Karpas-422 (cell line): Measurements from ENCODE around the gene SLCO3A1. TPM values are rescaled to one million over a fixed set of nuclear protein-coding genes. Genes with fewer than 3 reads are reported as not detected.

Source experiments
- DNase-seq: peaks from one replicate; pipeline ENCODE4 v3.0.0-alpha.2; 2015
- H2AFZ ChIP-seq: fragments of 200-600 bp; sonication (generic); 2 replicates; pipeline ENCODE4 v1.6.1; 2014; ENCODE audit warnings: antibody characterized with exemption, low read length, mixed read lengths
- H3K27ac ChIP-seq: fragments of 200-600 bp; sonication (generic); 2 replicates; pipeline ENCODE4 v1.5.1; 2014; ENCODE audit warnings: mild to moderate bottlenecking, low read length, moderate library complexity
- H3K27me3 ChIP-seq: fragments of 200-600 bp; sonication (generic); 2 replicates; pipeline ENCODE4 v1.6.1; 2014; ENCODE audit warnings: low read length, mixed read lengths
- H3K36me3 ChIP-seq: fragments of 200-600 bp; sonication (generic); 2 replicates; pipeline ENCODE4 v1.6.1; 2014; ENCODE audit warnings: low read length, mixed read lengths; ENCODE audit not compliant: insufficient read depth
- H3K4me1 ChIP-seq: fragments of 200-600 bp; sonication (generic); 2 replicates; pipeline ENCODE4 v1.6.1; 2014; ENCODE audit warnings: mild to moderate bottlenecking, low read length, mixed read lengths
- H3K4me2 ChIP-seq: fragments of 200-600 bp; sonication (generic); 2 replicates; pipeline ENCODE4 v1.6.1; 2014; ENCODE audit warnings: low read length, low read depth, mild to moderate bottlenecking; ENCODE audit not compliant: poor library complexity, severe bottlenecking
- H3K4me3 ChIP-seq: fragments of 200-600 bp; sonication (generic); 2 replicates; pipeline ENCODE4 v1.5.1; 2014; ENCODE audit warnings: mild to moderate bottlenecking, antibody characterized with exemption, low read length, mixed read lengths
- H3K79me2 ChIP-seq: fragments of 200-600 bp; sonication (generic); 2 replicates; pipeline ENCODE4 v1.6.1; 2014; ENCODE audit warnings: mild to moderate bottlenecking, low read length, mixed read lengths
- H3K9ac ChIP-seq: fragments of 200-600 bp; sonication (generic); 2 replicates; pipeline ENCODE4 v1.6.0; 2014; ENCODE audit warnings: low read length
- H3K9me2 ChIP-seq: fragments of 200-600 bp; sonication (generic), shearing (Covaris generic); replicated peaks from 2 replicates; pipeline ENCODE4 v1.6.0; 2014; ENCODE audit warnings: mild to moderate bottlenecking, low read length, moderate library complexity; ENCODE audit not compliant: insufficient read depth
- H3K9me3 ChIP-seq: fragments of 300-700, 200-600 bp; sonication (generic); 2 replicates; pipeline ENCODE4 v1.6.1; 2014; ENCODE audit warnings: low read length, mixed read lengths
- H4K20me1 ChIP-seq: fragments of 200-600 bp; sonication (generic); 2 replicates; pipeline ENCODE4 v1.6.1; 2014; ENCODE audit warnings: mild to moderate bottlenecking, antibody characterized with exemption, low read length, low read depth; ENCODE audit not compliant: insufficient read depth
- total RNA-seq: library from RNA; depleted of rRNA; stranded (reverse); fragments of >200 nt; shearing (Covaris generic); gene quantifications from 2 replicates; pipeline ENCODE4 v1.2.3, GENCODE V29; 2014; ENCODE audit warnings: low replicate concordance

Gene SLCO3A1
- total RNA-seq, 1 experiment from 2014 or later, result 36.2 TPM

DNA sequence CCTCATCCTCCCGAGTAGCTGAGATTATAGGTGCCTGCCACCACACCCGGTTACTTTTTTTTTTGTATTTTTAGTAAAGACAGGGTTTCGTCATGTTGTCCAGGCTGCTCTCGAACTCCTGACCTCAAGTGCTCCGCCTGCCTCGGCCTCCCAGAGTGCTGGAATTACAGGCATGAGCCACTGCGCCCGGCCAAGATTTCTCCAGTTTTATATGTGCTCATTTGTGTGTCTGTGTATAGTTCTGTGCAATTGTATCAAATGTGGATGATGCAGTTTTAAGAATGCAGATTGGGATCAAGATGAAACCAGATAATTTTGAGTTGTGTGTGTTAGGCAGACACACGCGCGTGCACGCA lies 68.3 kb downstream of the SLCO3A1 start:
- Histone ChIP-seq H3K9me2 (no peaks in the 10 kb centered on the region), H3K9ac (no peak overlapping the region), H3K27me3 (no peaks in the 10 kb centered on the region), H3K9me3 (no peaks in the 10 kb centered on the region), H4K20me1 (peaks cover 33% of the 10 kb centered on the region), H3K79me2 (peaks cover 100% of the 10 kb centered on the region), H3K27ac (no peak overlapping the region), H2AFZ (no peak overlapping the region), H3K4me2 (no peak overlapping the region), H3K4me1 (peaks cover 19% of the 10 kb centered on the region), H3K36me3 (no peaks in the 10 kb centered on the region; the same call in 1 of the 2 replicates), H3K4me3 (no peak overlapping the region)
- no peak for DNase-seq

DNA sequence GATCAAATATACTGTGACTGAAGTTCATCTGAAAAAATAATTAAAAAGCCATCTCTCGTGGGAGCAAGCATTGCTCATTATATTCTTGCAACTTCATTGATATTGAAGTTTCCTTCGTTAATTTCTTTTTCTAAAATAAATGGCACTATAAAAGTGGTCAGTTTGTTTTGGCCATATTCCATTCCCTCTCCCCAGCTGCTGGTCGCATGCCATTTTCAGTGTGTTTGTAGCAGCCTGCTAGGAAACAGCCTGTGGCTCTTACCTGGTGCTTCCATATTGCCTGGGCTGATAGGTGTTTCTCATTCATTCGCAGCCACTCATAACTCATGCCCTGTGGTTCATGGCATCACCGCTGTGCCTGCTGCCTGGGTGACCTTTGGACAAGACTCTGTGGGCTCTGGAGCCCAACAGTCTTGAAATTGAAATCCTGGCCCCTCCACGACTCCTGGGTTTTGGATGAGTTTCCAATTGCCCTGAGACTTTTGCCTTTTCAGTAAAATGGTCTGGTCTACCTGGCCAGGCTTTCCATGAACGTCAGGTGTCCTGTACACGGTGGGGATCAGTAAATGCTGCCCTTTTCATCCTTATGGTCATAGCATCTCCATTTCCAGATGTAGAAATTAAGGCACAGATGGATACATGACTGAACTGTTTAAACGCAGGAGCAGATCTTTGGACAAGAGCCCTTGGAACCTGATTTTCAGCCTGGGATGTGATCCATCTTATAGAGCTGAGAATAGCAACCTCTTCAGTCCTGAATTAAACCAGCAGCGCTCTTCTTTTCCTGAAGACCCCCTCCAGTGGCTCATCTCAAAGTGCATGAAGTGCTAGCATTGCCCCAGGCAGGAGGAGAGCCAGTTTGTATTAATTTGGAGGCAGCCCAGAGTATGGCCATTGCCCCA lies 69.4 kb downstream of the SLCO3A1 start:
- H2AFZ ChIP-seq, result no peak overlapping the region
- DNase-seq, result no peak
- no peaks in the 10 kb centered on the region for H3K27me3 ChIP-seq
- H3K27ac ChIP-seq, result no peak overlapping the region
- no peak overlapping the region for H3K4me3 ChIP-seq
- H3K36me3 ChIP-seq, result no peaks in the 10 kb centered on the region; the same call in 1 of the 2 replicates
- H3K9me2 ChIP-seq, result no peaks in the 10 kb centered on the region
- no peaks in the 10 kb centered on the region for H3K9me3 ChIP-seq
- H3K4me1 ChIP-seq, result peaks cover 27% of the 10 kb centered on the region
- H4K20me1 ChIP-seq, result peaks cover 40% of the 10 kb centered on the region
- H3K9ac ChIP-seq, result no peak overlapping the region
- peaks cover 100% of the 10 kb centered on the region for H3K79me2 ChIP-seq
- H3K4me2 ChIP-seq, result no peak overlapping the region

DNA sequence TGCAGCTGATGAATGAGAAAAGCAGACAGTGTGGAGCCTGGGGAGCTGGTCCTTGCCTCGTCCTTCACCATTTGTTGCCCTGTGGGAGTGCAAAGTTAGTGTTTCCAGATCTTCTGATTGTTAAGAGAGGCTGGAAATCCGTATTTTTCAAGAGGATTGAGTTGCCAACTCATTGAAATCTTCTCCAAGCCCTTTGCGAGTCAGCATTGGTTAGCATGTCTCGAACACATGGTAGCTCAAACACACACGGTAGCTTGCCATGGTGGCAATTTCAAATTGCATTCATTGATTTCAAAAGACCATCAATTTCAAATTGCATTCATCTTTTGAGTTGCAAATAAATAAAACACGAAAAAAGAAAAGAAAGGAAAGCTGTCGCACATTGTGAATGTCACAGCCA lies 70.7 kb downstream of the SLCO3A1 start:
- H3K4me2 ChIP-seq, result no peak overlapping the region
- peaks cover 26% of the 10 kb centered on the region for H3K4me1 ChIP-seq
- H2AFZ ChIP-seq, result no peak overlapping the region
- no peak for DNase-seq
- no peaks in the 10 kb centered on the region; the same call in 1 of the 2 replicates for H3K36me3 ChIP-seq
- no peaks in the 10 kb centered on the region for H3K9me2 ChIP-seq
- H3K27ac ChIP-seq, result no peak overlapping the region
- no peak overlapping the region for H3K9ac ChIP-seq
- no peaks in the 10 kb centered on the region for H3K9me3 ChIP-seq
- no peaks in the 10 kb centered on the region for H3K27me3 ChIP-seq
- H3K79me2 ChIP-seq, result peaks cover 100% of the 10 kb centered on the region
- H4K20me1 ChIP-seq, result peaks cover 34% of the 10 kb centered on the region
- no peak overlapping the region for H3K4me3 ChIP-seq

DNA sequence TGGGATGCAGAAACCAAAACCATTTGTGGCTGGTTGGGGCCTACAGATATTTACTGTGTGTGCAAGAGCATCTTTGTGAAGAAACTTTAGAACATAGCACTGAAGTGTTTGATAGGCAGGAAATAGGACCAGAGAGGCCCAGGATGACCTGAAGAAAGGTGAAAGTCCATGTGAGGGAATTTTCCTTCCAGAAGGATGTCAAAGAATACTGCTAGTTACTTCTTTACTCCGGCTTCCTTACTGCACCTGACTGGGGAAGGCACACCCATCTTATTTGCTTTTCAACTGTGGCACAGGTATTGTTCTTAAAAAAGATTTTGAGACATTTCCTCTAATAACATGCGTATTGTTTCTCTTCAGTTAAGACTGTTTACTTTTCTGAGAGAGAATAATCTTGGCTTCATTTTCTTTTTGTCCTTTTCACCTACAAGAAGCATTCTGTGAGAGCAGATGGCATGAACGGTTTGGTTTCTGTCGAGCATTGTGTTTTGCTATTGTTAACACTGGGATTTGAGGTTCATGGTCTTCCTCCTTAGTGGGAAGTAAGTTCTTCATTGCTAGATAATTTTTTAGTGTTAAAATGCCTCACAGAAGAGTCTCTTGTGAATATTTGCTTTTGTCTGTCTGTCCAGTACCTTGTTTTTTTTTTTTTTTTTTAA lies 71.5 kb downstream of the SLCO3A1 start:
- peaks cover 26% of the 10 kb centered on the region for H3K4me1 ChIP-seq
- no peaks in the 10 kb centered on the region for H3K9me2 ChIP-seq
- H3K9ac ChIP-seq, result no peak overlapping the region
- H4K20me1 ChIP-seq, result peaks cover 26% of the 10 kb centered on the region
- H3K27ac ChIP-seq, result no peak overlapping the region
- no peak overlapping the region for H2AFZ ChIP-seq
- no peaks in the 10 kb centered on the region for H3K9me3 ChIP-seq
- no peak overlapping the region for H3K4me2 ChIP-seq
- H3K36me3 ChIP-seq, result no peaks in the 10 kb centered on the region; the same call in 1 of the 2 replicates
- DNase-seq, result no peak
- H3K27me3 ChIP-seq, result no peaks in the 10 kb centered on the region
- H3K4me3 ChIP-seq, result no peak overlapping the region
- H3K79me2 ChIP-seq, result peaks cover 100% of the 10 kb centered on the region

DNA sequence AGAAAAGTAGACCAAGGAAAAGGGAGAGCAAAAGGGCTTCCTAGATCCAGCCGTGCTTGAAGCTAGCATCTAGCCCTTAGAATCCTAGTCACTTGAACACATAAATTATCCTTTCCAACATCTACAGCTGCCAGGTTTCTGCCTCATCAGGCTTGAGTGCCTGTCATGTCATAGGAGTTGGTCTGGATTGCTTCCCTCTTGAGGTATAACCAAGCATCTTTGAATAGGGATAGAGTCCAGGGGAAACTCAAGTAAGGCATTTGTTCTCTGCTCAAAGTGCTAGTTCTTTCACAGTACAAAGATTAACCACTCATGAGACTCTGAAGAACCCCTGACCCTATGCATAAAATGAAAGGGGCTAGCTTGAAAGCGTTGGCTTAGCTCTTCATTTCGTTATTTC lies 72.3 kb downstream of the SLCO3A1 start:
- H3K9me2 ChIP-seq, result no peaks in the 10 kb centered on the region
- H2AFZ ChIP-seq, result no peak overlapping the region
- peaks cover 31% of the 10 kb centered on the region for H3K4me1 ChIP-seq
- H3K27me3 ChIP-seq, result no peaks in the 10 kb centered on the region
- H3K4me3 ChIP-seq, result no peak overlapping the region
- no peak overlapping the region for H3K27ac ChIP-seq
- H3K9me3 ChIP-seq, result no peaks in the 10 kb centered on the region
- H3K79me2 ChIP-seq, result peaks cover 100% of the 10 kb centered on the region
- H3K36me3 ChIP-seq, result no peaks in the 10 kb centered on the region; the same call in 1 of the 2 replicates
- no peak for DNase-seq
- peaks cover 23% of the 10 kb centered on the region; the same call in 1 of the 2 replicates for H4K20me1 ChIP-seq
- no peak overlapping the region for H3K9ac ChIP-seq
- no peak overlapping the region for H3K4me2 ChIP-seq

DNA sequence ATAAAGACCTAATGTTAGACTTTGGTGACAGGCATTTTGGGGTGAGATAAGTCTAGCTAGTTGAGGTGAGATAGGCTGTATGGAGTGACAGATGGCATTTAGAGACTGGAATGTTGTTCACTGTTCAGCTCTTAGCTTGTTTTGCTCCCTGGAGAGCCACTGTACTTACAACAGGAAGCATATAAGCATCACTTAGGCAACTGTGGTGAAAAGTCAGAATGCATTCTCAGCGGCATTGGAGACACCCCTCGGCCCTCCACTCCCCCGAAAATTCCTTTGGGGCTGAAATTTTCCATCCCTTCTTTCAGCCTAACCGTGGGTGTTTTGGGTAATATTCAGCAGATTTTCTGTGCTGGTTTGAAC lies 73.4 kb downstream of the SLCO3A1 start:
- no peak overlapping the region for H3K27ac ChIP-seq
- H3K4me2 ChIP-seq, result no peak overlapping the region
- no peak overlapping the region for H3K9ac ChIP-seq
- DNase-seq, result no peak
- H3K4me3 ChIP-seq, result no peak overlapping the region
- H3K36me3 ChIP-seq, result no peaks in the 10 kb centered on the region; the same call in 1 of the 2 replicates
- peaks cover 30% of the 10 kb centered on the region for H3K4me1 ChIP-seq
- H3K79me2 ChIP-seq, result peaks cover 100% of the 10 kb centered on the region
- H4K20me1 ChIP-seq, result peaks cover 21% of the 10 kb centered on the region; the same call in 1 of the 2 replicates
- no peaks in the 10 kb centered on the region for H3K9me2 ChIP-seq
- H3K9me3 ChIP-seq, result no peaks in the 10 kb centered on the region
- no peak overlapping the region for H2AFZ ChIP-seq
- no peaks in the 10 kb centered on the region for H3K27me3 ChIP-seq

DNA sequence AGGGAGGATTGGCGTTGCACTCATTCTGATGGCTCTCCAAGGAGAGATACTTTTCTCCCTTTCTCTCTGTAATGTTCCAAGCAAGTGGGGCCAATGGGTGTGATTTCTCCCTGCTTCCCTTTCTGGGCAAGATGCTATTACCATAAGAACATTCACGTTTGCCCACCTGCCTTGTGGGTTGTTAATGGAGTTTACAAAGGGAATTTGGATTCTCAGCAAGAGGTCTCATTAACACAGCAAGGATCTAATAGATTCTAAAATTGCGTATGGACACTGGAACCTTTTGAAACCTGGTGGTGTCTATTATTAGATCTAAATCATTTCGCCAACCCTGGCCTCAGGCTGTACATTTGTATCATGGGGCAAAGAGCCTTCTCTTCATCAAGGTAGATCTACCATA lies 74.1 kb downstream of the SLCO3A1 start:
- Histone ChIP-seq H3K9me2 (no peaks in the 10 kb centered on the region), H4K20me1 (peaks cover 19% of the 10 kb centered on the region; the same call in 1 of the 2 replicates), H2AFZ (no peak overlapping the region), H3K27ac (no peak overlapping the region), H3K9ac (no peak overlapping the region), H3K27me3 (no peaks in the 10 kb centered on the region), H3K4me3 (no peak overlapping the region), H3K79me2 (peaks cover 100% of the 10 kb centered on the region), H3K36me3 (no peaks in the 10 kb centered on the region; the same call in 1 of the 2 replicates), H3K9me3 (no peaks in the 10 kb centered on the region), H3K4me2 (no peak overlapping the region), H3K4me1 (peaks cover 37% of the 10 kb centered on the region)
- no peak for DNase-seq

DNA sequence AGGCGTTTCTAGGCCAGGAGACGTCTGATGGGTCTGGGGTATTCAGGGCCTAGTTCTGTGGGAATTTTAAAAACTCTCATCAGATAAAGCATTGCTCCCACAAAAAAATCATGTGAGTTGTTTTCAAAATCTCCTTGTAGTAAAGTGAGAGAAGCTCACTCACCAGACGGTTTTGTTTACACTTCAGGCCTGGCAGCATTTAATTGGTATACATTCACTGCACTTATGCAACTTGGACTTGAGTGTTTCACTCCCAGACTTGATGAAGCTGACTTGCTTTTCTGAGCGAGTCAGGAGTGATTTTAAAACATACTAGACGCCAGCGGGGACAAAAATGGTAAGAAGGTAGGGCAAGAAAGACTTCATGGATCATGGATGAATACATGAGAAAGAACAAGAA lies 75.2 kb downstream of the SLCO3A1 start:
- Histone ChIP-seq H3K4me2 (no peak overlapping the region), H3K4me1 (peaks cover 48% of the 10 kb centered on the region), H3K36me3 (no peaks in the 10 kb centered on the region; the same call in 1 of the 2 replicates), H2AFZ (no peak overlapping the region), H3K27me3 (no peaks in the 10 kb centered on the region), H4K20me1 (peaks cover 19% of the 10 kb centered on the region; the same call in 1 of the 2 replicates), H3K9me3 (no peaks in the 10 kb centered on the region), H3K79me2 (peaks cover 100% of the 10 kb centered on the region), H3K9me2 (no peaks in the 10 kb centered on the region), H3K9ac (no peak overlapping the region), H3K4me3 (no peak overlapping the region), H3K27ac (no peak overlapping the region)
- no peak for DNase-seq
